HEK293 (cell line): ENCODE measurements around the gene PNMA1.

Experiments used
- CTCF ChIA-PET: fragments of 350-600 bp; formaldehyde crosslinking; extraction: SDS; loops from one replicate; lab custom pipeline; 2021; ENCODE audit warnings: antibody characterized with exemption; lab: Yijun Ruan, JAX
- POLR2A ChIA-PET: fragments of 300-600 bp; formaldehyde crosslinking; extraction: SDS; loops from one replicate; lab custom pipeline; 2020; ENCODE audit warnings: antibody characterized with exemption, inconsistent platforms; lab: Yijun Ruan, JAX
- H3K27ac ChIP-seq: fragments of 200-500 bp; sonication (Bioruptor generic); 2 replicates; pipeline ENCODE4 v1.5.1; 2014; ENCODE audit warnings: low read depth, low read length, control low read depth, inconsistent platforms; ENCODE audit errors: extremely low read depth
- H3K36me3 ChIP-seq, 2 experiments: fragments of 200-500 bp in 1 of 2; sonication (Bioruptor generic) in 1 of 2; 1 replicate in 1 of 2; 2 replicates in 1 of 2; pipeline ENCODE4 v1.5.1; 2014 to 2017; ENCODE audit warnings: inconsistent platforms in 2 of 2, low read length in 2 of 2; ENCODE audit not compliant: control insufficient read depth in 2 of 2, insufficient read depth in 1 of 2
- H3K4me1 ChIP-seq: fragments of 200-500 bp; sonication (Bioruptor generic); 2 replicates; pipeline ENCODE4 v1.5.1; 2014; ENCODE audit warnings: mild to moderate bottlenecking, low read length, inconsistent platforms; ENCODE audit not compliant: control insufficient read depth, insufficient read depth
- H3K4me3 ChIP-seq: 2 replicates; pipeline ENCODE4 v1.5.1; 2011; ENCODE audit warnings: low read depth, mild to moderate bottlenecking, control low read depth, low read length, moderate library complexity
- H3K9me3 ChIP-seq: fragments of 200-500 bp; sonication (Bioruptor generic); 2 replicates; pipeline ENCODE4 v1.5.1; 2014; ENCODE audit warnings: low read depth, low read length, inconsistent platforms; ENCODE audit not compliant: control insufficient read depth, insufficient read depth
- KLF9 ChIP-seq: fragments of 450-650 bp; formaldehyde crosslinking; IDR thresholded peaks from 2 replicates; pipeline ENCODE4 v1.5.1; 2016; ENCODE audit warnings: missing biosample characterization, missing genetic modification characterization, low read depth
- SCRT1 ChIP-seq: fragments of 450-650 bp; formaldehyde crosslinking; IDR thresholded peaks from 2 replicates; pipeline ENCODE4 v1.5.1; 2016; ENCODE audit warnings: missing biosample characterization, missing genetic modification characterization, borderline replicate concordance
- ZBTB48 ChIP-seq: fragments of 450-650 bp; formaldehyde crosslinking; IDR thresholded peaks from 2 replicates; pipeline ENCODE4 v1.5.1; 2016; ENCODE audit warnings: missing biosample characterization, missing genetic modification characterization
- ZNF10 ChIP-seq: fragments of 450-650 bp; formaldehyde crosslinking; IDR thresholded peaks from 2 replicates; pipeline ENCODE4 v1.5.1; 2017; ENCODE audit warnings: missing biosample characterization, missing genetic modification characterization
- ZNF148 ChIP-seq: fragments of 450-650 bp; formaldehyde crosslinking; IDR thresholded peaks from 2 replicates; pipeline ENCODE4 v1.5.0; 2017; ENCODE audit warnings: missing biosample characterization, missing genetic modification characterization, borderline replicate concordance
- ZNF274 ChIP-seq, 2 experiments: fragments of 200-500 bp in 1 of 2; fragments of 450-650 bp in 1 of 2; sonication (Bioruptor generic) in 1 of 2; formaldehyde crosslinking in 1 of 2; IDR thresholded peaks; 2 replicates each; pipeline versions ENCODE4 v1.5.1 to v1.6.1; 2014 to 2016; ENCODE audit warnings: borderline replicate concordance in 1 of 2, inconsistent platforms in 1 of 2, low read length in 1 of 2, missing biosample characterization in 1 of 2, missing genetic modification characterization in 1 of 2
- ZNF37A ChIP-seq: fragments of 450-650 bp; IDR thresholded peaks from 2 replicates; pipeline ENCODE4 v1.5.1; 2018; ENCODE audit warnings: missing biosample characterization, missing genetic modification characterization
- ZNF561 ChIP-seq: fragments of 450-650 bp; IDR thresholded peaks from 2 replicates; pipeline ENCODE4 v1.5.1; 2018; ENCODE audit warnings: missing biosample characterization, missing genetic modification characterization, borderline replicate concordance
- ZNF660 ChIP-seq: fragments of 450-650 bp; IDR thresholded peaks from 2 replicates; pipeline ENCODE4 v1.5.1; 2018; ENCODE audit warnings: missing biosample characterization, mild to moderate bottlenecking, missing genetic modification characterization
- ZNF692 ChIP-seq: fragments of 450-650 bp; formaldehyde crosslinking; IDR thresholded peaks from 2 replicates; pipeline ENCODE4 v1.5.1; 2016; ENCODE audit warnings: missing biosample characterization, missing genetic modification characterization
- ZSCAN4 ChIP-seq: fragments of 450-650 bp; formaldehyde crosslinking; IDR thresholded peaks from 2 replicates; pipeline ENCODE4 v1.5.1; 2017; ENCODE audit warnings: missing biosample characterization, missing genetic modification characterization

Gene PNMA1

GRCh38 chr14:73752297-73752992 is 38.3 kb upstream of the PNMA1 start (continued):
- TF ChIP-seq ZSCAN4 (tag by site-specific recombination) (no peak), ZNF274 (IDR thresholded peaks at IDR 0.05; ENCODE audit: low read length) (no peak), ZNF274 (tag by site-specific recombination; IDR thresholded peaks at IDR 0.05; ENCODE audit: borderline replicate concordance) (no peak), ZNF692 (tag by site-specific recombination) (peak; percentile 74), ZBTB48 (no peak), SCRT1 (no peak), ZNF37A (tag by site-specific recombination) (no peak), ZNF561 (no peak), ZNF660 (tag by site-specific recombination) (no peak)

GRCh38 chr14:73751157-73751691 is 37.0 kb upstream of the PNMA1 start:
- TF ChIP-seq SCRT1: 0 out of 2 replicates have a peak, but pooled peaks have one; percentile 20
- TF ChIP-seq KLF9 (tag by site-specific recombination): no peak
- Histone ChIP-seq H3K36me3 (peaks cover 0 to 3% of the 10 kb centered on the region in 2 experiments; a peak in 1 of 3 replicates), H3K4me3 (no peak overlapping the region), H3K27ac (no peak overlapping the region), H3K9me3 (no peaks in the 10 kb centered on the region), H3K4me1 (peaks cover 25% of the 10 kb centered on the region)
- ChIA-PET CTCF (interaction anchor here (0.6 to 1.2 kb wide), 2 partner anchors 76 to 210 kb away, joined by 3 read pairs; no protein-coding TSS in a partner anchor), POLR2A (interaction anchor here (1.6 kb wide), 1 partner anchor 34 kb away, joined by 5 read pairs; no protein-coding TSS in a partner anchor)

- ChIA-PET POLR2A (interaction anchor here (1.2 to 1.8 kb wide), 3 partner anchors 9 to 36 kb away, joined by 3 to 5 read pairs (median 5); a partner anchor contains a TSS), CTCF (interaction anchor here (1.7 kb wide), 1 partner anchor 8 kb away, joined by 8 read pairs; no protein-coding TSS in a partner anchor)
- Histone ChIP-seq H3K36me3 (no peaks in the 10 kb centered on the region), H3K9me3 (no peaks in the 10 kb centered on the region), H3K4me3 (no peak overlapping the region), H3K4me1 (peaks cover 23% of the 10 kb centered on the region), H3K27ac (no peak overlapping the region)
- TF ChIP-seq ZNF10 (tag by site-specific recombination): peak; percentile 25; the same call in 1 of the 2 replicates
- no peak for TF ChIP-seq ZNF148 (tag by site-specific recombination)
These were observed 36.3 kb upstream of the PNMA1 start for GRCh38 chr14:73750531-73750901.
